Glomerular visceral epithelial cell (primary cell): Measurements from ENCODE around the gene RPL27A.
A peak's percentile ranks its signal among the peaks of the same experiment; 100 is the strongest.

ENCODE experiments used
- DNase-seq: peaks from one replicate; pipeline ENCODE4 v3.0.0-alpha.2; 2016; ENCODE audit errors: extremely low spot score

The RPL27A gene

DNA sequence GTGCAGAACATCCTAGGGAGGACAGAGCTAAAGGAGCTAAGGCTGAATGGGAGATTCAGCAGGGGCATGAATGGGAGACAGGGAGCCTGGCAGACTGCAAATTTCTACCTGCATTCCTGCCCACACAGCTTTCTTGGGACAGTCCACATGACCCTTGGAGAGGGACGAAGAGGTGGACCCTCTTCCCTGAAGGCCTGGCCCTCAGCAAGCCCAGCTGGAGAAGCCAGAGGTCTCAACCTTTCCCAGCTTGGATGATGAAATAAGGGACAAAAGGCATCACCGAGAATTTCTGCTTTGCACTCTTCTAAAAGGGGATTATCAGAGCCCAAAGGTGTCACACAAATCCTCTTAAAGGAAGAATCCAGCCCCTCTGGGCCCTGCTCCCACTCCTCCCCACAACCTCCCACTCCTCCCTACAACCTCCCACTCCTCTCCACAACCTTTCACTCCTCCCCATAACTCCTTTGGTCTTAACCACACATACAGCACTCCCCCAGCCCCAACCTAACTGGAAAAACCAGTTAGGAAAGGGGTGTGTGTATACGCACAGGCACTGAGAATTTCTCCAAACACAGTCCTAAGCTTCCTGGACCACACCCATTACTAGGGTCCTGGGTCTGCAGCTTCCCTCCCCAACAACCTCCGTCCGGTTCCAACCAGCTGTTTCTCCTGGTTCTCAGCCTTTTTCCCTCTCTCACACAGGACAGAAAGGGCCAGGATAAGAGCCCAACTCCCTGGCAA is 38.4 kb downstream of the RPL27A start:
- no peak for DNase-seq

DNA sequence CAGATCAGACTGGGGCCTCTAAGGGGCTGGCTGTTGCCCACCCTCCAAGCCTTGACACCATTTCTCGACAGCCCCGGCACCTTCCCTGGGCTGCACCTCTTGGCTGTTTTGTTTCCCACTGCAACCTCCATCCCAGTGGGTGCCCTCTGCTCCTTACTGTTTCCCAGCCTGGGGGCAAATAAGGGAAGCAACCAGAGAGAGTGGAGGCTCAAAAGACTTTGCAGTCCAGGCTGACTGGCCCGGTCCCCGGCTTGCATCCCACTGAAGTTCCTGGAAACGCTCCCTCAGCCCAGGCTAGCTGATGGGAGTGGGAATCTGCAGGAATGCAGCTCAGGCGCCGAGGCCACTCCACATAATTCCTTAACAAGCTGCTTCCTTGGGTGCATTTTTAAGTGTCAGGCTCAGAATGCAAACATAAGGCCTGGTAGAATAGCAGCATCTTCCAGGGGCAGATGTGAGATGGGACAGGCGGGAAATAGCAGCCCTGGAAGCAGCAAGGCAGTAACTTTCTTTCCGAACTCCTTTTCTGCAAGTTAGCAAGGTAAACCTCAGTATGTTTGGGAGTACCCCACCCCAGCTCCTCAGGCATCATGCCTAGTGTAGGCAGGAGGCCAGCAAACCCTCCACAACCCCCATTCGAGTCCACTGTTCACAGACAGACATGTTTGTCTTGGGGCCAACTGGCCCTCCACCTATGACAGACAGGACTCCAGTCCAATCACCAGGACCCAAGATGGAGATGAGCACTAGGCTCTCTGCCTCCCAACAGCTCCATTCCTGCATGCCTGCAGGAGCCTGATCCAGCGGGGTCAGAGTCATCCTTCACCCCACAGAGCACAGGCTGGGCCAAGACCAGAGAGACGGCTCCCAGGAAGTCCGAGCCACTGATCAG is 39.3 kb downstream of the RPL27A start:
- no peak for DNase-seq

DNA sequence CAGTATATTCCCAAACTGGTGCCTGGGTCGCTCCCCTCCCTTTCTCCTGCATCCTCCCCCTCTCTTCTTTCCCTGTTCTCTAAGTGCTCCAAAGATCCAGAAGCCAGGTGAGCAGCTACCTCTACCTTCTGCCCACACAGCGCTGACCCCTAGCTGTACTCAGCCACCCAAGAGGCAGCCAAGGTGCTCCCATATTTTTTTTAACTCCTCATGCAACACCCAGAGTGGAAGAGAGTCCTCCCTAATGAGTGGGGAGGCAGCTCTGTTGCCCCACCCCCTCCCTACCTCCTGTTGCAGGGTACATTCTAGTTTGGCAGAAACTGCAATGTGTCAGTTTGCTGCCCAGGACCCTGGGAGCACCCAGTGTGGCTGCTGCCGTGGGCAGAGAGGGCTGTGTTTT is 40.2 kb downstream of the RPL27A start:
- no peak for DNase-seq

DNA sequence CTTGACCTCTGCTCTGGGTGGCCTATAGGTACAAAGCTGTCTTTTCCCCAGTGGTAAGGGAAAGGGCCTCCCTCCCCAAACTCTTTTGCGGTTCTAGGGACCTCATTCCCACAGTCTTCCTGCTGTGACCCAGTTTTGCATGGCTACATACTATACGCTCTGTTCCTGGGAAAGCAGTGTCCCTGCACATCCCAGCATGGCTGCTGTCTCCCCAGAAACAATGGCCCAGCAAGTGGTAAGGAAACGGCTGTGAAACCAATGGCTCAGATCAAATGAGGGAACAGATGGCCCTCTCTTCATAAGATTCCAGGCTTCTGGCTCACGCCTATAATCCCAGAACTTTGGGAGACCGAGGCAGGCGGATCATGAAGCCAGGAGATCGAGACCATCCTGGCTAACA is 41.1 kb downstream of the RPL27A start:
- no peak for DNase-seq

GRCh38 chr11:8724682-8725081 is 42.1 kb downstream of the RPL27A start:
- DNase-seq = no peak

DNA sequence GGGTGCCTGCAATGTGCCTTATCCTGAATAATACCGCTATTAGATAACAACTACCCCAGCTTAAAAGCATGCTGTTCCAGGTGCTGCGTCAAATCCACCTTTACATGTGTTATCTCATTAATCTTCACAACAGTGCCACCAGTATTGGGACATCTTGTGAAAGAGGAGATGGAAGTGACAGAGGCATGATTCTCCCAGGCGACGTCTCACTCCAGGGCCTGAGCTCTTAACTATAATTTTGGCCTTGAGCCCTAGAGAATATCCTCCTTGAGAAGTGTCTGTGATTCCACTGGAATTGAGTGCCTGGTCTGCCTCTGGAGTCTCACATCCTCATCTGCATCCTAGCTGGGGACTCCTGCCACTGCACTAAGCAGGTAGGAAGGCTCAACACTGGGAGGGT is 43.8 kb downstream of the RPL27A start:
- DNase-seq = no peak

DNA sequence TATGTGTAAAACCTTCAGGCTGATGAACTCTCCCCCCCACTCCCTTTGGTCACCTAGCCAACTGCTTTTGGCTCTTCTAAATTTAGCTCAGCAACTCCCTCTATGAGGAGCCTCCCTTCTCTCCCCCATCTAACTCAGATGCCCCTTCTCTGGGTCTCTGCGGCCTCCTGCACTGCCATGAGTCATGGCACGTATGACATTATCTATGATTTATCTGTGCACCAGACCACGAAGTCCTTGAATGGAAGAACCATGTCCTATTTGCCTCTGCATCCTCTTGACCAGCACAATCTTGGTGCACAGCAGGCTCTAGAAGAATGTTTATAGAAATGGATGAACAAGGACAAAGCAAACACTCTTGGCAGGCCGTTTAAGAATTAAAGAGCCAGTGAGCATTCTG is 46.0 kb downstream of the RPL27A start:
- peak; percentile 71 for DNase-seq

DNA sequence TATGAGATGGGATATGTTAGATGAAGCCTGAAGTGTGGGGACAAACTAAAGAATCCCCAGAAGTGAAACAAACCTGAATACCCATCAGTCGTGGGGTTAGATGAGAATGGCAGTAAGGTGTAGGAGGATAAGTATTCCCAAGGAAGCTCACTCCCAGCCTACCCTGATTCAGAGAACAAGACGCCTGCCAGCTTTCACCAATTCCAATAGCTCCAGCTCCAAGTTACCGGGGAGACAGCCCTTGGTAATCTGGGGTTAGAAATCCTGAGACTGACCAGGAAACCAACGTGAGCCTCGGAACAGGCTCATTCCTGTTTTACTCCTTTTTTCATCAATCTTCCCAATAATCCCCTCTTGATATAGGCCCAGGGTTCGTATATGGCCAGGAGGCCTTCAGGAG is 46.5 kb downstream of the RPL27A start:
- DNase-seq = no peak

GRCh38 chr11:8729837-8730696 is 47.5 kb downstream of the RPL27A start:
- no peak for DNase-seq

DNA sequence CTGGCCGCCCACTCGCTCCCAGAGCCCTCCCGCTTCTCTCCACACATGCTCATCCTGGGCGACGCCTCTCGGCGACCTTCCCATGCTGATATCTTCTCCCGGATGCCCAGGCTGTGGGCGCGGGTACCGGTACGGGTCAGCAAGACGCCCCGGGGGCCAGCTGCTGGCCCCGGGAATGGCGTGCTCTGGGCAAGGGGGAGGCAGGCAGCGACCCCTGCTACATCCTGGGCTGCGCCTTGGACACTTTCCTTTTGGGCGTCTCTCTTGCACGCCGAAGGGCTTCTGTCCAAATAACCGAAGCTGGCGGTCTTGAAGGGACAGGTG is 48.1 kb downstream of the RPL27A start:
- no peak for DNase-seq

GRCh38 chr11:8731647-8732323 is 49.2 kb downstream of the RPL27A start:
- no peak for DNase-seq

- no peak for DNase-seq
Measured at GRCh38 chr11:8732324-8732670, 49.7 kb downstream of the RPL27A start.

- DNase-seq = peak; percentile 70
Measured at GRCh38 chr11:8732748-8733241, 50.2 kb downstream of the RPL27A start.

DNA sequence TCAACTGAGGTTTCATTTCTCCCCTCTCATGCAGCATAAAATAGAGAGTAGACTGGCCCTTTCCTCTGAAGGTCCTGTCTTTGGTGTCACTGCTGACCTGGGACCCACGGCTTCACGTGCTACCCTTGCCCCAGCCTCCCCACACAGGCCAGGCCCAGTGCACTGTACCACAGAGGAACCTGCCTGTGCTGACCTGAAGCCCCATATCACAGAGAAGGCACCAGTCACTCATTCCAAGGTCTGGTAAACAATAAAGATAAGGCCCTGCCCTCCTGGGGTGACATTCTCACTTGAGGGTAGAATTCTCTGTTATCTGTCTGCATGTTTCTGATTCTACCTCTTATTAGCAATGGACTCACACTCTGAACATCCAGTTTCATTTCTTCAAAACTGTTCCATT is 51.3 kb downstream of the RPL27A start:
- DNase-seq = no peak

DNA sequence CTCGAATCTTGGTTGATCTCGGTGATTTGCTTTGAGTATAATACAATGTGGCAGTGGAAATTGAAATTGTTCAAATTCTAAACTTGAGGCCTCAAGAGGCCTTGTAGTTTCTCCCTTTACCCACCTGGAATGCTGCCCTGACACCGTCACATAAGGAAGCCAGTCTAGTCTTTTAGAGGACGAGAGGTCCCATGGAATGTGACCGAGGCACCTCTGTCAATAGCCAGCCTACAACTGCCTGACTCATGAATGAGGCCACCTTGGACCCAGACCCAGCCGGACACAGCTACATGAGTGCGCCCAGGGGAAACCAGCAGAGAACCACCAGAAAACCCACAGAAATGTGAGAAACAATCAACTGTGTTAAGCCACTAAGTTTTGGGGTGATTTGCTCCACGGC is 52.5 kb downstream of the RPL27A start:
- DNase-seq = no peak

DNA sequence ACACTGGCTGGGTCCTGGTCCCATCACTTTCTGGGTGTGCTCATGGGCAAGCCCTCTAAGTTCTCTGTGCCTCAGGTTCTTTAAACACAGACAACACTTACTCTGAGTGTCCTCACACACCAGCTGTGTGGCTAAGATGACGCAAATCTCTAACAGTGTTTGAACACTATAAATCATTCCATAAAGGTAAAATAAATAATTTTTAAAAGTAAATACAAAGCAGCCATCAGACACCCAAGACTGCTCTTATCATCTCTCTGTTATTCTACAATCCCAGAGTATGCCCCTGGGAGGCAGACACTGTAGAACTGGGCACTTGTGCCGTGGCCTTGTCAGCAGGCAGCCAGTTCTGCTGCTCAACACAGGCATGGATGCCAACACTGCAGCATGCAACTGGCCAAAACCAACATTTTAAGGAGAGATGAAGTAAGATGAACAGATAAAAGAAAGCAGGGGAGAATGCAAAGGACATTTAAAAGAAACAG is 56.8 kb downstream of the RPL27A start:
- DNase-seq = no peak
